Measurements from ENCODE around the gene SMIM31.

The SMIM31 gene

GRCh38 chr4:164761746-164762275 is 7.9 kb downstream of the SMIM31 start:
- H3K27me3 ChIP-seq (ENCODE audit: control insufficient read depth in 1 of 2, insufficient read depth in 1 of 2, low read length in 2 of 2) = peaks cover 0 to 2% of the 10 kb centered on the region in 2 experiments
- no peaks in the 10 kb centered on the region for H3K36me3 ChIP-seq (ENCODE audit: control insufficient read depth in 1 of 2, insufficient read depth in 2 of 2, low read depth in 1 of 2, low read length in 2 of 2)
- H2BK5ac ChIP-seq (ENCODE audit: low read depth, low read length, poor library complexity, severe bottlenecking) = no peak overlapping the region
- DNase-seq = no peak
- no peak overlapping the region for H3K9ac ChIP-seq (ENCODE audit: low read length)
- WGBS = no CpG with 5 or more reads among the region's 6 CpGs
- no peak overlapping the region for H3K4me2 ChIP-seq (ENCODE audit: low read length, poor library complexity, severe bottlenecking)
- H4K91ac ChIP-seq (ENCODE audit: low read length) = no peak overlapping the region
- H2BK120ac ChIP-seq (ENCODE audit: low read depth, low read length) = no peak overlapping the region
- no peaks in the 10 kb centered on the region for H3K9me3 ChIP-seq (ENCODE audit: control insufficient read depth, low read length)
- H3K23ac ChIP-seq (ENCODE audit: low read length in 2 of 2) = no peak overlapping the region
- no peak overlapping the region for H2BK15ac ChIP-seq (ENCODE audit: low read depth, poor library complexity, severe bottlenecking)
- H3K18ac ChIP-seq (ENCODE audit: low read depth in 1 of 2, low read length in 2 of 2) = no peak overlapping the region
- H3K27ac ChIP-seq (ENCODE audit: low read length, poor library complexity, severe bottlenecking) = no peak overlapping the region
- H2BK12ac ChIP-seq (ENCODE audit: low read length in 2 of 2) = no peak overlapping the region
- no peak overlapping the region for H4K8ac ChIP-seq (ENCODE audit: low read length)
- H2AFZ ChIP-seq (ENCODE audit: low read depth, low read length) = no peak overlapping the region
- H3K4me3 ChIP-seq (ENCODE audit: insufficient read depth in 1 of 2, low read depth in 1 of 2, low read length in 2 of 2) = no peak overlapping the region
- no peaks in the 10 kb centered on the region for H3K4me1 ChIP-seq (ENCODE audit: control insufficient read depth, insufficient read depth, low read depth, low read length)
- no peak overlapping the region for H3K14ac ChIP-seq (ENCODE audit: low read length in 2 of 2)
- H3K79me1 ChIP-seq (replicated peaks; ENCODE audit: low read length, poor library complexity, severe bottlenecking) = no peaks in the 10 kb centered on the region
- H2AK5ac ChIP-seq (ENCODE audit: low read length, severe bottlenecking) = no peak overlapping the region
- no peak overlapping the region for H3K4ac ChIP-seq (ENCODE audit: low read depth in 1 of 2, low read length in 2 of 2)

GRCh38 chr4:164765096-164765495 is 11.2 kb downstream of the SMIM31 start:
- no peak overlapping the region for H2BK120ac ChIP-seq (ENCODE audit: low read depth, low read length)
- no peak overlapping the region for H4K8ac ChIP-seq (ENCODE audit: low read length)
- no peak overlapping the region for H3K27ac ChIP-seq (ENCODE audit: low read length, poor library complexity, severe bottlenecking)
- no peak overlapping the region for H2BK12ac ChIP-seq (ENCODE audit: low read length in 2 of 2)
- no peaks in the 10 kb centered on the region for H3K4me1 ChIP-seq (ENCODE audit: control insufficient read depth, insufficient read depth, low read depth, low read length)
- no peak overlapping the region for H3K4me2 ChIP-seq (ENCODE audit: low read length, poor library complexity, severe bottlenecking)
- no peaks in the 10 kb centered on the region for H3K9me3 ChIP-seq (ENCODE audit: control insufficient read depth, low read length)
- no peaks in the 10 kb centered on the region for H3K79me1 ChIP-seq (replicated peaks; ENCODE audit: low read length, poor library complexity, severe bottlenecking)
- H2AK5ac ChIP-seq (ENCODE audit: low read length, severe bottlenecking) = no peak overlapping the region
- no peaks in the 10 kb centered on the region for H3K36me3 ChIP-seq (ENCODE audit: control insufficient read depth in 1 of 2, insufficient read depth in 2 of 2, low read depth in 1 of 2, low read length in 2 of 2)
- H3K18ac ChIP-seq (ENCODE audit: low read depth in 1 of 2, low read length in 2 of 2) = no peak overlapping the region
- no peak overlapping the region for H3K4ac ChIP-seq (ENCODE audit: low read depth in 1 of 2, low read length in 2 of 2)
- H2BK15ac ChIP-seq (ENCODE audit: low read depth, poor library complexity, severe bottlenecking) = no peak overlapping the region
- no peak for DNase-seq
- peaks cover 0 to 16% of the 10 kb centered on the region in 2 experiments for H3K27me3 ChIP-seq (ENCODE audit: control insufficient read depth in 1 of 2, insufficient read depth in 1 of 2, low read length in 2 of 2)
- H3K14ac ChIP-seq (ENCODE audit: low read length in 2 of 2) = no peak overlapping the region
- H2BK5ac ChIP-seq (ENCODE audit: low read depth, low read length, poor library complexity, severe bottlenecking) = no peak overlapping the region
- H2AFZ ChIP-seq (ENCODE audit: low read depth, low read length) = no peak overlapping the region
- no peak overlapping the region for H4K91ac ChIP-seq (ENCODE audit: low read length)
- no peak overlapping the region for H3K9ac ChIP-seq (ENCODE audit: low read length)
- H3K4me3 ChIP-seq (ENCODE audit: insufficient read depth in 1 of 2, low read depth in 1 of 2, low read length in 2 of 2) = no peak overlapping the region
- 81% methylated on average over 2 of the region's 3 CpGs for WGBS
- no peak overlapping the region for H3K23ac ChIP-seq (ENCODE audit: low read length in 2 of 2)

- Histone ChIP-seq H2BK12ac (ENCODE audit: low read length in 2 of 2) (no peak overlapping the region), H3K4me1 (ENCODE audit: control insufficient read depth, insufficient read depth, low read depth, low read length) (no peaks in the 10 kb centered on the region), H2AFZ (ENCODE audit: low read depth, low read length) (no peak overlapping the region), H3K23ac (ENCODE audit: low read length in 2 of 2) (no peak overlapping the region), H2AK5ac (ENCODE audit: low read length, severe bottlenecking) (no peak overlapping the region), H3K27me3 (ENCODE audit: control insufficient read depth in 1 of 2, insufficient read depth in 1 of 2, low read length in 2 of 2) (peaks cover 0 to 19% of the 10 kb centered on the region in 2 experiments), H4K91ac (ENCODE audit: low read length) (no peak overlapping the region), H3K4ac (ENCODE audit: low read depth in 1 of 2, low read length in 2 of 2) (no peak overlapping the region), H2BK5ac (ENCODE audit: low read depth, low read length, poor library complexity, severe bottlenecking) (no peak overlapping the region), H4K8ac (ENCODE audit: low read length) (no peak overlapping the region), H3K18ac (ENCODE audit: low read depth in 1 of 2, low read length in 2 of 2) (no peak overlapping the region), H3K27ac (ENCODE audit: low read length, poor library complexity, severe bottlenecking) (no peak overlapping the region), H3K36me3 (ENCODE audit: control insufficient read depth in 1 of 2, insufficient read depth in 2 of 2, low read depth in 1 of 2, low read length in 2 of 2) (no peaks in the 10 kb centered on the region), H3K79me1 (replicated peaks; ENCODE audit: low read length, poor library complexity, severe bottlenecking) (no peaks in the 10 kb centered on the region), H3K9me3 (ENCODE audit: control insufficient read depth, low read length) (no peaks in the 10 kb centered on the region), H3K4me3 (ENCODE audit: insufficient read depth in 1 of 2, low read depth in 1 of 2, low read length in 2 of 2) (no peak overlapping the region), H3K9ac (ENCODE audit: low read length) (no peak overlapping the region), H3K4me2 (ENCODE audit: low read length, poor library complexity, severe bottlenecking) (no peak overlapping the region), H2BK120ac (ENCODE audit: low read depth, low read length) (no peak overlapping the region), H2BK15ac (ENCODE audit: low read depth, poor library complexity, severe bottlenecking) (no peak overlapping the region), H3K14ac (ENCODE audit: low read length in 2 of 2) (no peak overlapping the region)
- DNase-seq = no peak
- WGBS = 71% methylated on average over 5 of the region's 5 CpGs
These were observed 11.9 kb downstream of the SMIM31 start for GRCh38 chr4:164765833-164766232.

GRCh38 chr4:164768516-164768915 is 14.6 kb downstream of the SMIM31 start:
- 50% methylated on average over 3 of the region's 5 CpGs for WGBS

More at GRCh38 chr4:164768516-164768915, 14.6 kb downstream of the SMIM31 start:
- no peak overlapping the region for H3K18ac ChIP-seq (ENCODE audit: low read depth in 1 of 2, low read length in 2 of 2)
- H3K14ac ChIP-seq (ENCODE audit: low read length in 2 of 2) = no peak overlapping the region
- no peak overlapping the region for H3K4me2 ChIP-seq (ENCODE audit: low read length, poor library complexity, severe bottlenecking)
- H3K27me3 ChIP-seq (ENCODE audit: control insufficient read depth in 1 of 2, insufficient read depth in 1 of 2, low read length in 2 of 2) = peaks cover 0 to 19% of the 10 kb centered on the region in 2 experiments
- H2BK5ac ChIP-seq (ENCODE audit: low read depth, low read length, poor library complexity, severe bottlenecking) = no peak overlapping the region
- H3K4me1 ChIP-seq (ENCODE audit: control insufficient read depth, insufficient read depth, low read depth, low read length) = no peaks in the 10 kb centered on the region
- peak; percentile 3 for DNase-seq
- H3K36me3 ChIP-seq (ENCODE audit: control insufficient read depth in 1 of 2, insufficient read depth in 2 of 2, low read depth in 1 of 2, low read length in 2 of 2) = no peaks in the 10 kb centered on the region
- no peak overlapping the region for H2AK5ac ChIP-seq (ENCODE audit: low read length, severe bottlenecking)
- H3K9me3 ChIP-seq (ENCODE audit: control insufficient read depth, low read length) = no peaks in the 10 kb centered on the region
- no peak overlapping the region for H3K4me3 ChIP-seq (ENCODE audit: insufficient read depth in 1 of 2, low read depth in 1 of 2, low read length in 2 of 2)
- no peak overlapping the region for H2BK15ac ChIP-seq (ENCODE audit: low read depth, poor library complexity, severe bottlenecking)
- no peak overlapping the region for H4K8ac ChIP-seq (ENCODE audit: low read length)
- H3K9ac ChIP-seq (ENCODE audit: low read length) = no peak overlapping the region
- no peak overlapping the region for H2BK12ac ChIP-seq (ENCODE audit: low read length in 2 of 2)
- H4K91ac ChIP-seq (ENCODE audit: low read length) = no peak overlapping the region
- no peak overlapping the region for H2AFZ ChIP-seq (ENCODE audit: low read depth, low read length)
- no peak overlapping the region for H3K27ac ChIP-seq (ENCODE audit: low read length, poor library complexity, severe bottlenecking)
- no peaks in the 10 kb centered on the region for H3K79me1 ChIP-seq (replicated peaks; ENCODE audit: low read length, poor library complexity, severe bottlenecking)
- H2BK120ac ChIP-seq (ENCODE audit: low read depth, low read length) = no peak overlapping the region
- no peak overlapping the region for H3K23ac ChIP-seq (ENCODE audit: low read length in 2 of 2)
- H3K4ac ChIP-seq (ENCODE audit: low read depth in 1 of 2, low read length in 2 of 2) = no peak overlapping the region

Data from mesenchymal stem cell (in vitro differentiated cells and primary cell).